Hematopoietic multipotent progenitor cell treated with erythropoietin and hydrocortisone succinate and interleukin-3 and kit ligand, for 8 days (in vitro differentiated cells): ENCODE results near the gene LRMDA.

ENCODE experiments used
- DNase-seq: peaks from one replicate; pipeline ENCODE4 v3.0.0-alpha.2; 2015

The LRMDA gene

DNA sequence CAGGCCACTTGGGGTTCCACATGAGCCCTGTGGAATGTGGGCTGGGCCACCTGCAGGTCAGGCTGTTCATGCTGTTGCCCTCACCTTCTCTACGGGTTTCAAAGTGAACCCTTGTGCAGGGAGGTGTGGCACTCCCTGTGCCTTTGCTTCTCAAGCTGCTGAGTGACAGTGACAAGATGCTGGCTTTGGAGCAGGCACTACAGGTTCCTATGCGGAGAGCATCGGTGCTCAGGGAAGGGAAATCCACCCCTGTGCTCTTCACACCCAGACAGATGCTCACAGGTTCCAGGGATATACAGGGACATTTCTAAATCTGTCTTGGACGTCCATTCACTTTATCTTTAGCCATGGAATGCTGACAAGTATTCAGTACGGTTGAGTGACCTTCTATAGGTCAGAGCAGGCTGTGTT lies 1005.0 kb downstream of the LRMDA start:
- DNase-seq: no peak

DNA sequence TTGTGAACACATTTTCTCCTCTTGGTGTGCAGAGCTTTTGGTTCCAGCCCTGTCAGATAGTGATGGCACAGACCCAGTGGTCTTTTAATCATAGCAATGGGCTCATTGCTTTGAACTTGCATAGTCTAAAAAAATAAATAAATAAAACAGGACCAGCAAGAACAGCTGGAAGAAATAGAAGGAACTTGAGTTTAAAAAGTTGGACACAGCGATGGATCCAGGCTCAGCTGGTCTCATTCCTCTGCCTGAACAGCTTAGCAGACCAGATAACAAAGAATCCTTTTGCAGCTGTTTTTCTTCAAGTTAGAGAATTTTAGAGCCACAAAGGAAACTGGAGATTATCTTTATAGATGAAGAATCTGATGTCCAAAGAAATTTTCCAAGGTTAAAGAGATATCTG lies 1005.6 kb downstream of the LRMDA start:
- DNase-seq: no peak

DNA sequence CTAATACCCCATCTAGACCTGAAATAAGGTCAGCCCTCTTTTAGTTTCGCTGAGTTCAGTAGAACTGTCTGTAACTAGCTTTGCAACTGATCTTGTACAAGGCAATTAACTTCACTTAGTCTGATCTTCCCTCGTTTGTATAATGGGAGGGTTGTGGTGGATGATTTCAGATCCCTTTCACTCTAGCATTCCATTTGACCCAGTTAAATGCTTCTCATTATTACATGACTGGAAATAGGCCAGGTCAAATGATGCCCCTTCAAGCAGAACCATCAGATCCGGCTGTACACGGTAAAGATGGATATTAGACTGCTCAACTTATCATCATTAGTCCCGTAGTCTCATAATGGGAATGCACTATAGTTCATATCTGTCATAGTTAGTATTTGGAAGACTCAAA lies 1009.0 kb downstream of the LRMDA start:
- no peak for DNase-seq

DNA sequence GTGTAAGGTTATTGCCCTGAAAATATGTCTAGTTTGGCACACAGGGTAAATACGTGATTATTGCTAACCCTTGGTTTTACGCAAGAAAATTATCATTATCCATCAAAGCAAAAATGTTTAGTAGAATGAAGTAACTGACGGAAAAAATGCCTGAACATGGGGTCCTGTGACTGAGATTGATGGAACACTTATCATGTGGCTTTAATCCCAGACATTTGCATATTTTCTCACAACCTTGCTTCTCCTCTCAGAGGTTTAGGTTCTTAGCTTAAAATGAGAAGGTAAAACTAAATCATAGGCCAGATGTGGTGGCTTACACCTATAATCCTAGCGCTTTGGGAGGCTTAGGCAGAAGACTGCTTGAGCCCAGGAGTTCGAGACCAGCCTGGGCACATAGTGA lies 1010.7 kb downstream of the LRMDA start:
- DNase-seq: no peak

DNA sequence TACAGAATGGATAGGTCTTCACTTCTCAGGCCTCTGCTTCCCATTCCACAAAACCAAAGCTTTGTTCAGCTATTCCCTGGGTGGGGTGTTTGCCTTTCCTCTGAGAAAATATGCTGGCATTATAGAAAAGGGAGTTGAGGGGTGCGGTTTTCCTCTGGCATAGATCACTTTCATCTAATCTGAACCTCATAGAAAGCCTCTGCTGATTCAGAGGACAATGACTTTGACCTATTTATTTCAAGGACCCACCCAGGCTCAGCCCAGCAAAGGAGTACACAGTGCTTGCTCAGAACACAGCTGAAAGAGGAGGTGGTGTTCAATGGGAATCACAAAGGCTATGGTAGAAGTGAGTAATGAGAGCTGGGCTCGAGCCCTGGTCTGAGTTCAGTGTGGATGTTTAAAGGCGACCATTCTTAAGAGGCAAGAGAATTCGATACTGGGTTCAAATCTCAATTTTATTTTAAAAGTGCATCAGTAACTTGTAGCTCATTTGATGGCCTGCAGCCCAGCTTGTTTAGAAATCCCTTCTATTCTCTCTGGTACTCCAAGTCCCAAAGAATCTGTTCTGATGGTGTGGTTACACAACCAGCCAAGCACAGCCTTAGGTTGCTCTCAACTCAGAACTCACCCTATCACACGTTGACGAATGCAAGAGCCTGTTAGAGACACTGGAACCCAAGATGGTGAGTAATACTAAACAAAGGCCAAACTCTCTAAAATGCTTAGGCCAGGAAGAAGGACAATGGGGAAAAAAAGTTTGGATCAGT lies 1012.8 kb downstream of the LRMDA start:
- no peak for DNase-seq

DNA sequence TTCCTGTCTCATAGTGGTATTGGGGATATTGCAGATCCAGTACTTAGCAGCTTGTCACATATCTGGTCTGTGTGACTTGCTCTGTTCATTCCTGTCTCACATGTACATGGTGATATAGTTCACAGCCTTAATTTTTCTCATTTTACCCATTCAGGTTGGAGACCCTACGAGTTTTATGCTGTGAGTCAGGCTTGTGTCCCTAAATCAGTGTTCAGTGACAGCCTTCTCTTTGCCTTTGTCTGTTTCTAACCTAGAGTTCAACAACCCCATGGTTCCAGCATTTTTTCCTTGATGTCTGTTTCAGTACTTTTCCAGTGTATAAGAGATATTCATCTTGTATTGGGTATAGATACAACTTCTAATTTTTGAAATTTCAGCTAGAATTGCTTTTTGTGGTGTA lies 1016.2 kb downstream of the LRMDA start:
- no peak for DNase-seq

DNA sequence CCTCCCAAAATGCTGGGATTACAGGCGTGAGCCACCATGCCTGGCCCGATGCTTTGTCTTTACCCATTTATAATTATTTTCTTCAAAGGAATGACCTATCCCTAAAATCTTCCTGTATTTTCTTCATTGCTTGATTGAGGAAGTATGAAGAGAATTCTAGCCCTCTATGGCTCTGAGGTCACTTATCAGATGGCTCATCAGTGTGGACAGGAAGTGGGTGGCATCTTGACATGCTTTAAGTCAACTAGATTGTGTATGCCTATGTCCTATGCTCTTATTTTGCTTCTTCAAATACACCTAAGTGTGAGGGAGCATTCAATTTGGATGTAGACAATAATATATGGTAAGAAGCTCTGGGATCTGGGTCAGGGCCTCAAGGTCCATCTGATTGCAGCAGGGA lies 1020.5 kb downstream of the LRMDA start:
- peak; percentile 6 for DNase-seq

DNA sequence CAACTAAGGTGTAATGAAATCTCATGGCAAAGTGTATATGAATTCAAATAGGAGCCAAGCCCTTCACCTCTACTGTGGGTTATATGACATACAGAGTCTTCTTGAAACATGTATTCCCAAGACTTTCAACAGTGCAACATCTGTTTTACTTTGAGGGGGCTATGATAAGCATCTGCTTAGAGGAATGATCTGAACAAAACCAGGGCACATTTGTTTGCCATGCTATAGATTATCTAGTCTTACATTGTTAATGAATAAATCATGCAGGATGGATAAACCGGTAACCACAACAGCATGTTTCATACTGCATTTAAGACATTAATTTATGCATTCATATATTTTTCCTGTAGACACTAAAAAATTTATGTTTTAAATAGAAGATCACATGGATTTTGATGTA lies 1021.9 kb downstream of the LRMDA start:
- no peak for DNase-seq

DNA sequence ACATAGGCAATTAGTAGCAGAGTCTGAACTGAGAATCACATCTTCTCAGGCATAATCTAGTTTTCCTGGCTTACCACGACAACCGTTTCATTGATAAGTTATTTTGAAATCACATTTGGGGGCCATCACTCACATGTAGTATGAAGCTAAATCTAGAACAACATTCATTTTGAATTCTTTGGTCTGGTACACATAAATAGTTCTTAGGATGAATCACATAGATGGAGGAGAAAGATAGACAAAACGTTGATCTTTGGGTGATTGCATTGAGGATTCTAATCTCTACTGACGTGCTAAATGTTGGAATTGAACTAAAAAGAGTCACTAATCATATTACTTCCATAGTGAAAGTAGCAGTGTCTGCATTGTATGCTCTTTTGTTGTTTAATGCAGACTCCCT lies 1022.6 kb downstream of the LRMDA start:
- DNase-seq: no peak

DNA sequence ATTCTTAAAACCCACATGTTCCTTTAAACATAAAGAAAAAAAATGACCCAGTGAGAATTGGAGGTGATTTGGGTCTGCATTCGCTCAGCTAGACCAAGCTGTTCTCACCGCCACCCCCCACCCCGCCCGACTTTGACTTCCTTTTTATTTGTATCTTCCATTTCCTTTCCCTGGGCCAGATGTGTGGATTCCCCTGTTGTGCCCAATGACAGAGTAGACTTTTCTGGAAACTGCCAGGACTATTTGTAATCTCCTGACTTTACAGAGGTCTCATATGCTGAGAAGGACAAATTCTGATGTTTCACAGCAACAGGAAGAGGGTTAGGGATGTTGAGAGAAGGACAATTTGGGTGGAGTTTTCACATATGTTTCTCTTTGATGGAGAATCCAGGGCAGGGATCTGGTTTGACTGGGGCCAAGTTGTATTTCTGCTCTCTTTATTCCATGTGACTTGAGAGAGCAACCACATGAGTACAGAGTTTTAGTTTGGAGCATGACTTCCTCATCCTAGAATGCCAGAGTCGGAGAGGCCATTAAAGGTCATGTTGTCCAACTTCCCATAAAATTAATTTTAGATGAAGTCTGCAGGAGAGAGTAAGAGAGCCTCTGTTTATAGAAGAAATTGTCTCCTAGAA lies 1023.2 kb downstream of the LRMDA start:
- no peak for DNase-seq

DNA sequence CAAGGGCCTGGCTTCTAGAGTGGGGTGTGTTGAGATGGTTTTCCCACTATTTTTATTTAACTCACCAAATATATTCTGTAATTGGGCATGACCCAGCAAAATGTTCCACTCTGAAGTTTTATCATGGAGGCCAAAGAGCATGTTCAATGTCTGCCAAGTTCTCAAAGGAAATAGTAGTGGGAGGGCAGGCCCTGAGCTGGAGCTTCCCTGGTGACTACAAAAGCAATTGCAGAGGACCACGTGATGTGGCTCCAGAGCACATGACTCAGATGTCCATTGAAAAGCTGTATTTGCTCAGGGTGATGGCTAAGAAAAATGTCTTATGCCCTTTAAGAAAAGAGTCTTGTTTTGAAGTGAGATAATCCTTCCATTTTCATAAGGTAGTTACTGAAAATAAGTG lies 1024.8 kb downstream of the LRMDA start:
- no peak for DNase-seq

DNA sequence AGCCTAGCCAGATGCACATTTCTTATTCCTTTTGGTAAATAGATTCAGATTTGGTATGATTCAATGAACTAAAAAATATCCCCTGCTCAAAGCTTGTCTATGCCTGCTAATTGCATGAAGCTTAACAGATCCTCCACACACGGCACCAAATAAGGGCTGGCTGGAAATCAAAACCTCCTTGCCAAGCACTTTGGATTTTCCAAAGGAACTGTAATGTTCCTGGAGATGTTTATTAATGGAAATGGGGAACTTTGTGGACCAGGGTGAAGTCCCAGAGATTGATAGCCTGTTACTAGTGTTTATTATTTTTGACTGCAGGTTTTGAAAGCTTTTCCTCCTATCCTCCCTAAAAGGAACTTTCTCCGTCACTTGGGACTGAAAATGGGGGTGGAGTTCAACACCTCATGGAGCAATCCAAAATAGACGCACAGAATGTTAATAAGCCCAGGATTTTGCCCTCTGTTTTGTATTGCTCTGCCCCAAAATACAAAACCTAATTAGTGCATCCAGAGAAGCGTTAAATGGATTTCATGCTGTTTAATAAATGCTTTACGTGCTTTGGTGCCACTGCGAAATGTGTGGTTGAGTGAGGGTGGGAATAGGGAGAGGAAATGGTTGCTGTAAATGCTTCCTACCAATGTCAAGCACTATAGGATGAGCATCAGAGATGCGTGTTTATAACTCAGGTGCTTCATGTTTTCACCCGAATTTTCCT lies 1027.7 kb downstream of the LRMDA start:
- DNase-seq: no peak

DNA sequence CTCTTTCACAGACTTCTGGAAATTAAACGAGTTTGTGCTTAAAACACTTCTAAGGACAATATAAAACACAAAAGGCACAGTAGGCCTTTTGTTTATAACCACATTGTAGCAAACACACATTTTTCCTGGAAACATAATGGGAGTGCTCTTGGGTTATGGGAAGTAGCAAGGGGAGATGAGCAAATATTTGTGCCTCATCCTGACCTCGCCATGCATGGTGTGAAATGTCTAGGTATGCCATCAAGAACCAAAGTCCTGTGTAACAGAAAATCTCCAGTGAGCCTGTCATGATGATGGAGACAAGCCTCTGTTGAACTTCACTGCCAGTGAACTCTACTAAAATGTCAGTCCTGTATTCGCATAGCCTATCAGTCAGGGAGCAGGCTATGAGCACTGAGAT lies 1029.6 kb downstream of the LRMDA start:
- no peak for DNase-seq

DNA sequence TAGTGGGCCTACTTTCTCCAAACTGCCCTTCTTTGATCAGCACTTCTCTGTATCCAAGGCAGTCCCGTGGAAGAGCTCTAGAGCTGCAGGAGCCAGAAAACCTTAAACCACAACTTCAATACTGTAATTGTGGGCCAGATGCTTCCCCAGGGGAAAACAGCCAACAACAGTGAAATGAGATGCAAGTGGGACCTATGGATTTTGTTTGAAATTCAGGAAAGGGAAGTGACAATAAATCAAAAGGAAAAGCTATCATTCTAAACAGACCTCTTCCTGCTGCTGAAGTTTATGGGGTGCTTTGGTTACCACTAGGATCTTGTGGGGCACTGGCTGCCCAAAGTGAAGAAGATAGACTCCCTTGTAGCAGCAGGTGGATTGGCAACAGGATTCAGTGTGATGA lies 1031.7 kb downstream of the LRMDA start:
- DNase-seq: no peak

DNA sequence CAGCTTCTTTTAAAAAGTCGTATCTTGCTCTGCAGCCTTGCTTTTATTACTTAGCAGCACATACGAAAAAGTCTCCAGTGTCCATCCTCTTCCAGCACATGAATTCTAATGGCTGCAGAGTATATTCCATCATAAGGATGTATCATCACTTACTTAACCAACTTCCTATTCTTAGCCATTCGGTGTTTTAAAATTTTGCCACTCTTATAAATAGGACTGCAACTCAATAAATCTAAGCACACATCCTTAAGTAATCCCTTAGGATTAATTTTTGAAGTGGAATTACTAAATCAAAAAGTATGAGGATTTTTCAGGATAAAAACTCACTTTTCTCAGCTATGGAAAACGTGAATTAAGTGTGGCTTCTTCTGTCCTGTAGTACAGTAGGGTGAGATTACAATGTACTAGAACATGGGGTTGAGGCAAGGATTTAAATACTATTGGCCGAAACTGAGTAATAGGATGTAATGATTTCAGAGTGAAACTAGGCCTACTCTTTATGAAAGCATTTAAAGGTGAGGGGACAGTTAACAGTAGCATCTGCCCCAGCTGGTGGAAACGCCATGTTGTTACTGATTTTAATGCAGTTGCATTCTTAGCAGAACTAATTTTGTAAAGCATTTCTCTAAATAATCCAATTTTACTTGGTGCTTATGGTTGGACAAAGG lies 1035.5 kb downstream of the LRMDA start:
- no peak for DNase-seq

DNA sequence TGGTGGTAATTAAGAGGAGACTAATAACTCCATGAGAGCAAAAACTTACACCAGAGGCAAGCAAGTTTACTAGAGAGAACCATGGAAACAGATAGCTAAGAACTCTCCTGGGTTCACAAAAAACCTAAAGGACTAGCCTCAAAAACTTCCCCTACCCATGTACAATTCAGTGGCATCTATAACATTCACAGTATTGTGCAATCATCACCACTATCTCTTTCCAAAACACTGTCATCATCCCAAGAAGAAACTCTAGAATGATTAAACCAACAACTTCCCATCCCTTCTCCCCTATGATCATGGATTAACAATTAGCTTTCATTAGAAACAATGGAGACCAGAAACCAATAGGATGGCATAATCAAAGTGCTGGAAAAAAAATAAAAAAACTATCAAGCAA lies 1038.3 kb downstream of the LRMDA start:
- no peak for DNase-seq

DNA sequence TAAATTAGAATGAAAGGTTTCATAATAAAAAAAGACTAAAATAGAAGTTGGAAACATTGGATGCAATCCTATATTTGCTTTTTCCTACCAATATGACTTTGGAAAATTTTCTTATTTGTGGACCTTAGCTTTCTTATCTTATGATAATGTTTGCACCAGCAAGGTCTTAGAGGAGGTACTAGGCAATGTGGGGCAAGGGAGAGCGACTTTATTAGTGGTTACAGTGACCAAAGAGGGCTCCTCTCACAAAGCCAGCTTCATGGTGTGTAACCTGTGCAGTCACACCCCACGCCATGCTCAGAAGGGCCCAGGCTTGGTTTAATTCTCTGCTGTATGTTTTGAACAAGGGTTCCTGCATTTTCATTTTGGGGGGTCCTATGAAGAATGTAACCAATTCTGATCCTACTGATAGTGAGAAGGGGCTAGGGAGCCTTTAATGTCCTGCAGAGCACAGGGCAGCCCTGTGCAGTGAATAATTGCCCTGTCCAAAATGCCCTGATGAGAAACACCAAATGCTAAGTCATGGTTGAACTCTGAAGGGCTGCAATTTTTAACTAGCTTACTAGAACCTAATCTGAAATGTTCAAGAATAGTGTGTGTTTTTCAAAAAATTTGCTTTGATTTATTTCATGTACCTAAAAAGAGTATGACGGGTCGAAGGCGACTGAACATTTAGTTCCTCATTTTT lies 1047.8 kb downstream of the LRMDA start:
- no peak for DNase-seq

DNA sequence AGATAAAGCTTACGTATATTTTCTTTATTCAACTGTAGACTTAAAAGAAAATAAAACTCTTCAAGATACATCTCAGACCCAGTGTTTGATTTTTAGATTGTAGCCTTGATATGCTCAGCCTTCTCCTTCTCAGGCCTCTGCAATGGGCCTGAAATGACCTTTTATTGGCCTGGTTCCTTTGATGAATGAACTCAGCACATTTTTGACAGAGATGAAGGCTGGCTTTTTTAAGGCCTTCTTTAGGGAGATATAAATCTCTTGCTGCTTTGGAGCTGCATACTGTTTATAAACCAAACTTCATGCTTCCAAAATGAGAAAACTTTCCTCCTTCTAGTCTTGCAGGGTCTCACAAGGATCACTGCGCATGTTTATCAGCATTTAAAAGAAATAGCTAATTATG lies 1049.8 kb downstream of the LRMDA start:
- no peak for DNase-seq

DNA sequence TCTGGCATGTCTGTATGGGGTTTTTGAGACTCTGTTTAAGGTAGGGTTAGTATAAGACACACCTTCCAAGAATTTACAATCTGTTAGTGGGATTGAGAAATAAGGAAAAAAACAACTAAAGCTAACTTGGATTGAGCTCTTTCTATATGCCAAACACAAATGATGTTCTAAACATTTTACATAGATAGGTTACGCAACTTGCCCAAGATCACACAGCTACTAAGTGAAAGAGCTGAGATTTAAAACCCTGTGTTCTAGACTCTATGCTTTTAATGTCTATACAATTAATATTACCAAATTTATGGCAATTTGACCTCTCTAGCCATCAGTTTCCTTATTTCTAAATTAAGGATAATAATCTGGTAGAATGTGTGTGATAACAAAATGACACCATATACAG lies 1056.2 kb downstream of the LRMDA start:
- DNase-seq: no peak

DNA sequence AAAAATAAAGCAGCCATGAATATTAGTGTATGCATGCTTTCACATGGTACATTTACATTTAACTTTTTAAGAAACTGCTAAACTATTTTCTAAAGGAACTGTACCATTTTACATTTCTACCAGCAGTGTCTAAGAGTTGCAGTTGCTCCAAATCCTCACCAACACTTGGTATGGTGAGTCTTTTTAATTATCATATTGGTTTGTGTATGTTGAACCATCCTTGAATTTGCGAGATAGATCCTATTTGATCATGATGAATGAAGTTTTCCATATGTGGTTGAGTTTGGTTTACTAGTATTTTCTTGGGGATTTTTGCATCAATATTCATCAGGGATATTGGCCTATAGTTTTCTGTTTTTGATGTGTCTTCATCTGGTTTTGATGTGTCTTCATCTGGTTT lies 1057.2 kb downstream of the LRMDA start:
- no peak for DNase-seq

DNA sequence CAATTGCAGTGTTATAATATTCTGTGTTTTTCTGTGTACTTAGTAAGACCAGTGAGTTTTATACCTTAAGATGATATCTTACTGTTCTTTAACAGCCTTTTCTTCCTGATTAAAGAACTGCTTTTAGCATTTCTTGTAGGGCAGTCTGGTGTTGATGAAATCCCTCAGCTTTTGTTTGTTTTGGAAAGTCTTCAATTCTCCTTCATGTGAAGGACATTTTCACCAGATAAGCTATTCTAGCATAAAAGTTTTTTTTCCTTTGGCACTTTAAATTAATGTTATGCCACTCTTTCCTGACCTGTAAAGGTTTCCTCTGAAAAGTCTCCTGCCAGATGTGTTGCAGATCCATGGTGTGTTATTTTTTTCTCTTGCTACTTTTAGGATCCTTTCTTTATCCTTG lies 1059.8 kb downstream of the LRMDA start:
- DNase-seq: no peak

DNA sequence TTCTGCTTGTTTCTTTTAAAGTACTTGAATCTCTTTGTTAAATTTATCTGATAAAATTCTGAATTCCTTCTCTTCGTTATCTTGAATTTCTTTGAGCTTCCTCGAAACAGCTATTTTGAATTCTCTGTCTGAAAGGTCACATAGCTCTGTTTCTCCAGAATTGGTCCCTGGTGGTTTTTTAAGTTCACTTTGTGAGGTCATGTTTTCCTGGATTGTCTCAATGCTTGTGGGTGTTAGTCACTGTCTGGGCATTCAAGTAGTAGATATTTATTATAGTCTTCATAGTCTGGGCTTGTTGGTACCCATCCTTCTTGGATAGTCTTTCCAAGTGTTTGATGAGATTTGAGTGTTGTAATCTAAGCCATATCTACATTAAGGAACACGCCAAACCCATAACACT lies 1060.6 kb downstream of the LRMDA start:
- no peak for DNase-seq
